ENCODE results near the gene LAMA5. TPM values are rescaled to one million over a fixed set of nuclear protein-coding genes. Genes with fewer than 3 reads are reported as not detected.

The LAMA5 gene
- polyA plus RNA-seq, 5 donors: 92.3 to 207 (median 148) TPM

DNA sequence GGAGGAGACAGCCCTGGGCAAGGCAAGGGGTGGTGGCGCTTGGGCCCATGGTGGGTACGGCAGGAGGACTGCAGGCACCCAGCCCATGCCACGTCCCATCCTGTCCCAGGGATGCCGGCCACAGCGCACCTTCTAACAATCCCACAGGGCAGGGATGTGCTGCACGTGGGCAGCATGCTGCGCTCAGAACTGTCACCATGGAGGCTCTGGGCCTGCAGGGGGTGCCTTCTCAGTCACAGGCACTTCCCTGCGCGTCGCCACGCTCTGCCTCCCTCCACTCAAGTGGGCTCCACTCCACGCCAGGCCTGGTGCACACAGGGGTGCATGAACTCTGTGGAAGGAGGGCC is 37.6 kb upstream of the LAMA5 start:
- DNase-seq: no peak

DNA sequence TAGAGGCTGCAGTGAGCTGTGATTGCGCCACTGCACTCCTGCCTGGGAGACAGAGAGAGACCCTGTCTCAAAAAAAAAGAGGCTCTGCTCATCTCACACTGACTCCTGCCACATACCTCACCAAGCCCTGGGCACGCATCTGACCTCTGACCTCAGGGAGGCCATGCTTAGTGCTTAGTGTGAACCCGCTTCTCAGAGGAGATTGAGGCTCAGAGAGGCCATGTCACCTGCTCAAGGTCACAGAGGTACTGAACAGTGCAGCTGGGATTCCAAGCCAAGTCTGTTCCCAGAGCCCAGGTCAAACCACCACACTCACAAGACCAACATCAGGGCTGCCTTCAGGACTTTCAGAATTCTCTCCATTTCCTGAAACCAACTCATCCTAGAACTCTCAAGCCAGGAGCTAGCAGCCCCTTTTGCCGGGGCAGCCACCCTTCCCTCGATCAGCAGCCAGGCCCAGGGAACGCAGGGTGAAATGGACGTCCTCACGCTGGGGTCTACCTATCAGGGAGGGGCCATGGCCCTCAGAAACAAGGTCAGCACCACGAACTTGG is 37.1 kb upstream of the LAMA5 start:
- no peak for DNase-seq

DNA sequence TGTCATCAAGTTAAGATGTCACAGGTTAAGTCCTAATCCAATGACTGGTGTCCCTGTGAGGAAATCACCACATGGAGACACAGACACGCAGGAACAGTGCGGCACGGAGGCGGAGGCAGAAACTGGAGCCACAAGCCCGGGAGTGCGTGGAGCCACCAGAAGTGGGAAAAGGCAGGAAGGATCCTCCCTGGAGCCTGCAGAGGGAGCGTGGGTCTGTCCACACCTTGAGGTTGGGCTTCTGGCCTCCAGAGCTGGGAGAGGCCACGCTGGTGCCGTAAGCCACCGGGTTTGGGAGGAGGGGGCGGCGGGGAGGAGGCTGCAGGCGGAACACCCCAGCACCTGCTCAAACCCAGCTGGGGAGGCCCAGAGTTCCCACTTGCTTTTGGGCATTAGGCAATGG is 36.2 kb upstream of the LAMA5 start:
- DNase-seq: no peak

DNA sequence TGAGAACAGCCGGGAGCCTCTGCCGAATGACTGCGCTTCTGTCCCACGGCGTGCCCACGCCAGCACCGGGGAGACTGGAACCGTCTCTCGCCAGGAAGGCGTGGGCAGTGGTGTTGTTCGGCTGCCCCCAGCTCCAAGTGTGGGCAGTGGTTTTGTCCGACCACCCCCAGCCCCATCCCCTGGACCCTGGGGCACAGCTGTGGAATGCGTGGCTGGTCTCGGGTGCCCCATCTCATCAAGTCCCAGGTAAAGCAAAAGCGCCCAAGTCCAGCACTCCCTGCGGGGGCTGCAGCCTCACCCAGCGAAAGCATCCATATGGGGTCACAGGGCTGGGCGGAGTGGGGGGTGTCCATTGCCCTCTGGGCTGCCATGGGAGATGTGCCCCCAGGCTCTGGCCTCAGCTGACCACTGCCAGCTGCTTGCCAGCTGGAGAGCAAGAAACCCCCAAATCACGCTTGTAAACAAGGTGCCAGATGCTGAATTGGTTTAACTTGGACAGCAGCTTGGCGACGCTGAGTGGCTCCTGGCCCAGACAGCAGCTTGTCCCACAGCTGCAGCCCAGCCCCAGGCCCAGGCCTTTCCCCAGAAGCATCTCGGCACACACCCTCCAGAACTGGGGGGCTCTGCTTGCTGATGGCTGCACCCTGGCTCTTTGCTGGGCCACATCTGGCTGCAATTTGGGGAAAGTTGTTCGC is 35.5 kb upstream of the LAMA5 start:
- no peak for DNase-seq

DNA sequence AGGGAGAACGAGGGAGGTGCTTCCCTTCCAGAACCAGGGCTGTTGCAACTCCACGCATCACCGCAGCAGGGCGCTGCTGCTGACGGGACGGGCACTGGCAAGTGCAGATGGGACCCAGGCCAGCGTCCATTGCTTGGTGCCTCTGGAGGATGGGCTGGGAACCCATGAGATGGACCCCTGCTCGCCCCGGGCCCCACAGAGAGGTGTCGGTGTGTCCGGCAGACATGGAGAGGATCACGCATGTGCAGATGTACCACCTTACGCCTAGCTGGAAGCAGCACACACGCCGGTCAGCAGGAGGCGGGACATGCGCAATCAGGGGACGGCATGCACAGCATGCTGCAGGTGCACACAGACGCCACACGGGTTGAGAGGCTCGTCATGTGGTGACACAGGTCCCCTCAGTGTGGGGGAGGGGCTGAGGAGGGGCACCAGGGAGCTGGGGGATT is 34.2 kb upstream of the LAMA5 start:
- DNase-seq: no peak

DNA sequence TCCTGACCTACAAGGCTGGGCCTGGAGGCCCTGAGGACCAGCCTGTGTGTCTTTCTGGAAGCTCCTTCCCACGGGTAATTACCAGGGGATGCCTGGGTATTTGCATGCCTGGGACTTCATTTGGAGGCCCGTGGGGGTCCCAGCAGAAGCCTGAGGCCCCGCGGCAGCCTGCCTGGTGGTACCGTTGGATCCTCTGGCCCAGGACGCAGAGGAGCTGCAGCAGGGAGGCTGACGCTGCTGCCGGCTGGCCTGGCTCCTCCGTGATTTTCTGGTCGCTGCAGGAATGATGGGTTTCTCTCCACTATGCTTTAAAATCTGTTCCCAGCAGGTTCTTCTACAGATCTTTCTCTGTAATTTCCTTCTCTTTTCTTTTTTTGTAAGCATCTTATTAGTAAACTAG is 33.4 kb upstream of the LAMA5 start:
- no peak for DNase-seq

DNA sequence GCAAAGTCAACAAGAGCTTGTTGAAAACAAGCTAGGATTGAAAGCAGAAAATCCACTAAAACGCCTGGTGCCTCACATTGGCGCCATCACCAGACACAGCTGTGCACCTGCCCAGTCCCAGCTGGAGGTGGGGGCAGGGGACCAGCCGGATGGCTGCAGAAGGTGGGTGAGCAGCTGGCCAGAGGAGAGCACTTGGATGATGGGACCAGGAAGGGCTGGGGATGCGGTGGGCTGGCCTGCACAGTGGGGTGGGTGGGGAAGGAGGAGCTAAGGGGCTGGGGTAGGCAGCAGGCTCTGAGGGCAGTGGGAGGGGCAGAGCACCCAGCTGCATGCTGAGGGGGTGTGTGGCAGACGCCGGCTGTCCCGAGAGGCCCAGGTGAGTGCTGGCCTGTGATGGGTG is 32.9 kb upstream of the LAMA5 start:
- no peak for DNase-seq

DNA sequence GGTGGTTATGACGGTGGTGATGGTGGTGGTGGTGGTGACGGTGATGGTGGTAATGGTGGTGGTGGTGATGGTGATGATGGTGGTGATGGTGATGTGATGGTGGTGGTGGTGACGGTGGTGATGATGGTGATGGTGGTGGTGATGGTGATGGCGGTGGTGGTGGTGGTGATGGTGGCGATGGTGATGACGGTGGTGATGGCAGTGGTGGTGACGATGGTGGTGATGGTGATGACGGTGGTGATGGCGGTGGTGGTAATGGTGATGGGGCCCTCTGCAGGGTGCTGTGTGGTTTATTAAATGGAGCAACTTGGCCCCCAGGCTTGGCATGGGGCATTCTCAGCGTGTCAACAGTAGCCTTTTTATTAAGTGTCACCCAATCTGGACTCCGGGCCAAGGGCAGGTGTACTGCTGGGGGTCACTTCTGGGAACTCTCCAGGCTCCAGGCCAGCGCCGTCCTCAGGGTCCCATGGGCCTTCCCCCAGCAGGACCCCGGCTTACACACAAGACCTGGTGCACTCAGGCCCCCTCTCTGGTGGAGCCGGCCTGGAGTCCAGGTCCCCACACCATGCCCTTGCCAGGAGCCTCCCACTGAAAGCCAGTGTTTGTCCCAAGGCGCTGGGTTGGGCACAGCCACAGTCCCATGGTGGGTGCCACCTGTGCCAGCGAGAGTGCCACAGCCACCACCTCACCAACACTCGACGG is 31.2 kb upstream of the LAMA5 start:
- DNase-seq: no peak

DNA sequence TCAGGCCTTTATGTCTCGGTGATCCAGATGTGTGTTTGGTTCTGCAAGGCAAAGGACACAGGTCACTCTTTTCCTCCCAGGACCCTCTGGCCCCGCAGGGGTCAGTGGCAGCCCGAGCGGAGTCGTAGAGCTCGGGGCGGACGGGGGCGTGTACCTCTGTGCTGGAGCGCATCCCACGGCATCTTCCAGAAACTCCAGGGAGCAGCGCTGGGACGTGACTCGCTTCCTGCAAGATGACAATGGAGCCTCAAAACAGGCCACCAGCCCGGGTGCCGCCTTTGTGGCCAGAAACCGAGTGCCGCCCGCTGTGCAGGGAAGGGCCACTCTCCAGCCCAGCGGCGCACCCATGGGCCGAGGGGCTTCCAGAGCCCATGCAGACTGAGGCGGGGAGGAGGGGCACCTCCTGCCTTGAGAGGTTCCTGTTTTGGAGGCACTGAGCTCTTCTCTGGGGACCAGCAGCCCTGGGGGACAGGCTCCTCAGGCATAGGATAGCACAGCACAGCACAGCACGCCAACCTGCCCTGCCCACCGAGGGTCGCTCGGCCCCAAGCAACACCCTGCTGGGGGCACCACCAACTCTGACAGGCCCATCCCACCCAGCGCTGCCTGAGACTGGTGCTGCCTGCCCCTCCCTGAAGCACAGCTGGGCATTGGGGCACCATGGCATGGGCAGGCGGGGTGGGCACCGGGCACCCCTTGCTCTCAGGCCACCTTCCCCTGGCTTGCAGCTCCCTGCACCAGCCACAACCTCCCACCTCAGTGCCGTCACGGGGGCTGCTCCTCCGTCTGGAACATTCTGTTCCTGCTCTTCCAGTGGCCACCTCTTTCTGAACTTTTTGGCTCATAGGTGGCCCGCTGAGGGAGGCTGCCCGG is 29.5 kb upstream of the LAMA5 start:
- DNase-seq: no peak

DNA sequence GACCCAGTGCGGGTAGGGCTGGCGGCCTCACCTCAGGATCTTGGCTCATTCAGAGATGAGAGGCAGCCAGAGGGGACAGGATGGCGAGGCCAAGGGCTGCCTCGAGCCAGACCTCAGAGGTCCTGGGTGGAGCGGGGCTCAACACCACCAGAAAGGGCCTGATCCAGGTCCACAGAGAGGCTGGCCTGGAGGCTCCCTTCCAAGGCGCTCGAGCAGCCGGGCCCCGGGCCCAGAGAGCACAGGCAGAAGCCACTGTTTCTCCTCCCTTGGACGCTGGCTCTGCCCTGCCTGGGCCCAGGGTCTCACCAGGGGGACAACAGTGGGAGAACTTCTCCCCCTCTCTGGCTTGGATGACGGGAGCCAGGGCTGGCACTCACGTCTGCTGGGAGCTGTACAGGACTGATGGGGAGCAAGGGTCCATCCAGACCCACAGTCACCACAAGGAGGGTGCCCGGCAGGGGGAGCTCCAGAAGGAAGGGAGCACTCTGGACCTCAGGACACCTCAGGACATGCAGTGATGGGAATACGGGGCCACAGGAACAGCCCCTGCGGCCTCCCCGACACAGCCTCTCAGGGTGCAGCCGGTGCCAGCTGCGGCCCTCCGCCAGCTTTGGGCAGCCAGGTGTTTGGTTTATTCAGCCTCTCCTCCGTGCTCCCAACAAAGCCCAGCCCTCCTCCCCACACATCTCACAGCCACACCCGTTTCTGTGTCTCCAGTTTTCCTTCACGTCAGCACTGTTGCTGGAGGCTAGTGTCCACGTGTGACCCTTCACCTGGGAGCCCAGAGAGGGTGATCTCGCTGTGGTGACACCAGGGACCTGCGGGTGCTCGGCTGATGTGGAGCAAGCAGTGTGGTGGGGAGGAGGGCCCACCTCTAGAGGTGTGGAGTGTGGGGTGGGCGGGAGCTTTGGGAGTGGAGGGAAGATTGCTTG is 28.5 kb upstream of the LAMA5 start:
- no peak for DNase-seq

DNA sequence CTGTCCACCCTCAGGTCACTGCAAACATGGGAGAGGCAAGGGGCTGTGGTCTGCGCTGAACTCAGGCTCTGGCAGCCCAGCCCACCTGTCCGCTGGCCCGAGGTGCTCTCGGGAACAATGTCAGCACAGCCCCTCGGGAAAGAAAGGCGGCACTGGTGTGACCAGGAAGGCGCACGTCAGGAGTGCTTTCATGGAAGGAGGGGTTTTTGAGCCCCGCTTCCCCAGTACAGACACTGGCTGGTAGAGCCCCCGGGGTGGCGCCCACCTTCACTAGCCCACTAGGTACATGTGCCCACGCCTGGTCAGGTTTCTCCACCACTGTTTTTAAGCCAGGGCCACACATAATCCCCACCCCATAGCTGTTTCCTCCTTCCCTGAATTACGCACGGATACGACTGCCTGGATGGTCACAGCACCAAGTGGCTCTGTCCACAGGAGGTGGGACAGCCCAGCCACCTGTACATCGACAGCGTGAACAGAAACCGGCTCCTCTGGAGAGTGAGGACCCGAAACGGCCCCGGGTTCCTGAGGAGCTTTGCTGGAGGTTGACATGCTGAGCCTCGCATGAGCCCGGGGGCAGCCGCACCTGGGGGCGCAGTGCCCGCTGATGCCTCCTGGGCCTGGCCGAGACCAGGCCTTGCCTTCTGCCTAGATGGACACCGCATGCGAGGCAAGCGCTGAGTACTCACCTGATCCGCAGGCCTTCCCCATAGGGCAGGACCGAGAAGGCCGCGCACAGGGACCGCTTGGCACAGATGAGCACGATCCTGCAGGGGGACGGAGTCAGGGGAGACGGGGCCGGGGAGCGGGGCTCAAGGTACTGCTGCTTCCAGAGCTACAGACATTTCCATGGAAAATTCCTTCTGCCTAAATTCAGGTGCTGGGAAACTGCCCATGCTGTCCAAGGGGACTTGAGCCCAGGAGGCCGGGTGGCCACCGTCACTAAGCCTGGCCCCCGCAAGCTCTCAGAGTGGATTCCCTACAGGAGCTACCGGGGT is 27.4 kb upstream of the LAMA5 start:
- DNase-seq: no peak

DNA sequence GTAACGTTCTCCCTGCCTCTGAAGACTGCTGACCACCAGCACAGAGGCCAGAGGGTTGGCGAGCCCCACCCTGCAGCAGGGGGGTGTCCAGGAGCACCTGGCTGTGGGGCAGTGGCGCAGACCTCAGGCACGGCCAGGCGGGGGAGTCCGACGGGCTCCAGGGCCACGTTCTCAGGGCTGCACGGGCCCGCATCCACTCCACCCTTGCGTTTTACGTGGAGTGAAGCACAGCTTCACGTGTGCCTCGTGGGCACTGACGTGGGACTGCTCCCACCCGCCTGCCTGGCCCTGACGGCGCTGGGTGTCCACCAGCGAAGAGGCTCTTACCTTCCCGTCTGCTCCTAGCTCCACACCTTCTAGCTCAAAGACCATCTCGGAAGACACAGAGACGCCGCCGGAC is 26.7 kb upstream of the LAMA5 start:
- no peak for DNase-seq

DNA sequence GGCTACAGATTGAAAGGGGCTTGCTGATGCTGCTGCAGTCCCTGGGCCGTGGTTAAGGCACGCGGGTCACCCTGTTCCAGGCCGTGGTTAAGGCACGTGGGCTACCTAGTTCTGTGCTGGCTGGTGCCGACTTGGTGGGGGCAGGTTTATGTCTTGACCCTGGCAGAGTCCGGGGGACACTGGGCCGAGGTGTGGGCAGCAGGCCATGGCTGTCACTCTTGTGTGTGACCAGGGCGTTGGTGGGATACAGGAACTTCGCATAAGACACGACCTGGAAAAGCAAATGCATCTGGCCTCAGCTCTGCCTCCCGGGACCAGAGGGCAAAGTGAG is 26.2 kb upstream of the LAMA5 start:
- DNase-seq: no peak

DNA sequence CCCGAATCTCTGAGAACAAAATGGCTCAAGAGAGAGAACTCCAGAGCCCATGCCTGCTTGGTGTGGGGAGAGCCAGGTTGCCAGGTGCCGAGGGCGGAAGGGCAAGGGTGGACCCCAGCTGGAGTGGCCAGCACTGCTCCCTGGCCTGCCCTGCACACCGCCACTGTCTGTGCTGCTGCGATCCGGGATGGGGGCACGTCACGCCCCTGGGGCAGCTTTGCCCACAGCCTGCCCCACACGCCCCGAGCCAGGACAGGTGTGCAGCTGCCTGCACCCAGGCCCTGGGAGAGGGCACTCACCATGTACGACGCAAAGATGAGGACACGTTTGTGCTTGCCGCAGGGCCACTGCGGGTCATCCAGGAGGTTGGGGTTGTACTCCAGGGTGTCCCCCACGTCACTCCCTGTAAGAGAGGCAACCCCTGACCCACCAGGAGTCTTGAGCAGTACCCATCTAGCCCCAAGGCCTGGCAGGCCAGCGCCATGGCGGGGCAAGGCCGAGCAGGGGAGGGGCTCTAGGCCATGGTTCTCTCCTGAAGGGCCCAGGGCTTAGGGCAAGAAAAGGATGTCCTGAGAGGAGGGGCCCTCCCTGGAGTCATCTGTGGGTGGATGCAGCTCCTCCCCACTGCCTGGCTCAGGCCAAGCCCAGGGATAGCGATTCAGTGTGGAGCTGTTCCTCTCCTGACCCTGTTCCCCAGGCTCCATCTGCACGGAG is 25.7 kb upstream of the LAMA5 start:
- DNase-seq: no peak

DNA sequence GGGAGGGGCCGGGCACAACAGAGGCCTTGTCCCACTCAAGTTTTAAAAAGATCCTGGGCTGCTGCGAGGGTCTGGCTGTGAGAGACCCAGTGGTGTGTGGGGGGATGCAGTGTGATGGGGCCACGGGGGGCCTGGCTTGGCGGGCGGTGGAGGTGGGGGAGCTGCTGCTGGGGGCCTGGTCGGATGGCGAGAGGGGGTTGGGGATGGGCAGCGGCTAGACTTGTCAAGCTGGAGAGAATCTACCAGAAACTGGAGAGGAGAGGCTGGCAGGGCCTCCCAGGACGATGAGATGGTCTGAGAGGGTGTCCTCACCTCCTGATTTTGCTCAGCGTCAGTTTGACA is 24.9 kb upstream of the LAMA5 start:
- no peak for DNase-seq

DNA sequence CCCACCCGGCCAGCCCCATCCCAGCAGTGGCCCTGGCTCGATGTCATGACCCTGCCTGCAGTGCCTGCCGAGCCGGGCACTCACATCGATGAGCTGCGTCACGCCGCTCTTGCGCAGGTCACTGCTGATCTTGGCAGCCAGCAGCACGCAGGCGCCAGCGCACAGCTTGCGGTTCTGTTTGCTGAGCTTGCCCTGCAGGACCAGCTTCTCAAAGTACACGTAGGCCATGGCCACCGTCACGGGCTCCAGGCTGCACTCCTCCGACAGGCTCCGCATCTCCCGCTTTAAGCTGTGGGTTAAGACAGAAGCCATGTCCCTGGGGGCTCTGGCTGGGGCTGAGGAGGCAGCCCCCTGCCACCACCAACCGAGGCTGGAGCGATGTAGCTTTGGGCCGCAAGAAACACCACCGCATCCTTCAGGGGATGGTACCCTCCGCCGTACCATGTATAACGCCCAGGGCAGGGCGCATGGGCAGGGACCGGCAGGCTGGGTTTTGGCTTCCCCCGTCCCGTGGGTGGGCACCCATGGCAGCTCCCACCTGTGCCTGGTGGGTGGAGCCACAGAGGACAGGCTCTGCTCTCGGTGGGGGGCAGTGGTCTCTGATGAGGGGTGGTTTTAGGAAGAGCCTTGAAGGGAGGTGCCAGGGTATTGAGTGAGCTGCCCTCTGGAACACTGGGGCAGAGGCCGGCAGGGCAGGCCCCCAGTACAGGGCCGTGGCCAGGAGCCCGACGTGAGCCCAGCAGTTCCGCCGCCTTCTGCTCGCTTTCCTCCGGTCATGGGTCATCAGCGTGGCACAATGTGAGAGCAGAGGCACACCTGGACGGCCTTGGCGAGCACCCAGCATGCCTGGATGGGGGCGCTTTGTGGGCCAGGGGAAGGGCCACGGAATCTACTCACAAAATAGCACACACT is 24.3 kb upstream of the LAMA5 start:
- DNase-seq: no peak

DNA sequence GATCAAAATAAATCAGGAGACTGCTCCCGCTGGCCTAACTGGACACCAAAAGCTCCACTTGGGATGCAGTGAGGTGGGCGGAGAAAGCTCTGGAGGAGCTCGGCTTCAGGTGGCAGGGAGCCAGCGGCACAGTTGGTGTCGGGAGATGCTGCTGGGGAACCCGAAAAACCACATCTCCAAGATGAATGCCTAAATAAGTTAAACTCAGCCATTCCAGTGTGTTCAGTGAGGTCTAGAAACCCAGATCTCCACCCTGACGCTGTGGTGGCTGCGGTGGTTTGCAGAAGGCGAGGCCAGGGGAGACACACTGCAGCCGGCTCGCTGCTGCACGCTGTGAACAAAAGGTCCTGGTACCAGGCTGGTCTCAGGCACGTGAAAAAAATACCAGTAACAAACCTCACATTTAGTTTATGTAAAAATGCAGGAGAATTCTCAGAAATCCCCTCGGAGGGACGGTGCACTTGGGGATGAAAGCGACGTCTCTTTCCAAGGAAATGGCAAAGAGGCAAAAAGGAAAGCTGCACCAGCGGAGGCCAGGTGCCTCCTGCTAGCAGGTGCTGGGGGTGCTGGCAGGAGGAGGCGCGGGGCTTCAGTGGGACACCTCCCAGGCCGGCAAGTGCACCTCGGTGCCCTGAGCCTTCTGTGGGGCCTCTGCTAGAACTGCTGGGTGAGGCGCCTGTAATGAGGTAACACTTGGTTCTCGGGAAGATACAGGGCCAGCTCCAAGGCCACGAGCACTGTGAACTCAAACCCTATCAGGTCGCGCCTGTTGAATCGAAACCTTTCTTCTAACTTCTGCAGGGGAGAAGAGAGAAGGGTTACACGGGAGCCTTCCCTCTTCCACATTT is 23.4 kb upstream of the LAMA5 start:
- DNase-seq: no peak

All from right lung (tissue), 5 donors.